Left colon (tissue), 2 donors: ENCODE results near the gene SRGAP3. TPM values are rescaled to one million over a fixed set of nuclear protein-coding genes. Genes with fewer than 3 reads are reported as not detected.
A peak's percentile ranks its signal among the peaks of the same experiment; 100 is the strongest.

Source experiments
- ATAC-seq: fragments of 200-7000 bp; cut with Tn5 transposase; one replicate; pipeline ENCODE4 v1.9.1; 2020; ENCODE audit warnings: mild to moderate bottlenecking, moderate library complexity
- DNase-seq, 2 donors: peaks; one replicate each; pipeline ENCODE4 v3.0.0-alpha.2; 2020
- intact Hi-C, 2 donors: fragments of 100-400 bp; cut with DNase I in 1 of 2; cut with micrococcal nuclease in 1 of 2; formaldehyde crosslinking; loops; one replicate each; pipeline versions ENCODE4 v1.11.2 to v1.14.0; 2022; cut with DNase I, micrococcal nuclease
- total RNA-seq, 2 donors: library from RNA; stranded (reverse); fragmentation: NEBNext Ultra II Directional; extraction: Animal tissue kit (Norgen Biotek cat#: 25700); gene quantifications; one replicate each; pipeline ENCODE4 v1.2.1, GENCODE V29; 2021
- donor health status: DM: no; HTN: no; CAD: no.
- donor health status: DM: yes; HTN: yes; CAD: no.

SRGAP3 gene
- total RNA-seq, 2 donors from 2014 or later, result 7.9 to 8.0 TPM

- DNase-seq, result no peak
- ATAC-seq, result no peak
- intact Hi-C loops, result no loop called here
Observed at GRCh38 chr3:9135526-9135925, 113.9 kb downstream of the SRGAP3 start.

DNA sequence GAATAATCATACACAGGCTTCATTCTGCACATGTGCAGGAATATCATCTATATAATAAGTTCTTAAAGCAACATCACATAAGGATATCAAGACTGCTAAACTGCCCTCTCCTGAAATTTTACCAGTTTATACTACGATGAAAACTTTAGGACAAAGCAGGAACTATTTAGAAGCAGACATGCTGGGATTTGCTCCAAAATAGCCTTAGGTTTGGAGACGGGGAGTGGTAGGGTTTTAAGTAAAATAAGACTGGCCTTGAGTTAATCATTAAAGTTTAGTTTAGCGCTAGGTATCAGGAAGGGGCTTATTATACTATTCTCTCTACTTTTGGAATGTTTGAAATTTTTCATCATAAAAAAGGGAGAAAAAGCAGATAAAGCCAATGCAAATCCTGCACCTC lies 115.8 kb downstream of the SRGAP3 start:
- intact Hi-C loops, result no loop called here
- ATAC-seq (no peak), DNase-seq (no peak)

DNA sequence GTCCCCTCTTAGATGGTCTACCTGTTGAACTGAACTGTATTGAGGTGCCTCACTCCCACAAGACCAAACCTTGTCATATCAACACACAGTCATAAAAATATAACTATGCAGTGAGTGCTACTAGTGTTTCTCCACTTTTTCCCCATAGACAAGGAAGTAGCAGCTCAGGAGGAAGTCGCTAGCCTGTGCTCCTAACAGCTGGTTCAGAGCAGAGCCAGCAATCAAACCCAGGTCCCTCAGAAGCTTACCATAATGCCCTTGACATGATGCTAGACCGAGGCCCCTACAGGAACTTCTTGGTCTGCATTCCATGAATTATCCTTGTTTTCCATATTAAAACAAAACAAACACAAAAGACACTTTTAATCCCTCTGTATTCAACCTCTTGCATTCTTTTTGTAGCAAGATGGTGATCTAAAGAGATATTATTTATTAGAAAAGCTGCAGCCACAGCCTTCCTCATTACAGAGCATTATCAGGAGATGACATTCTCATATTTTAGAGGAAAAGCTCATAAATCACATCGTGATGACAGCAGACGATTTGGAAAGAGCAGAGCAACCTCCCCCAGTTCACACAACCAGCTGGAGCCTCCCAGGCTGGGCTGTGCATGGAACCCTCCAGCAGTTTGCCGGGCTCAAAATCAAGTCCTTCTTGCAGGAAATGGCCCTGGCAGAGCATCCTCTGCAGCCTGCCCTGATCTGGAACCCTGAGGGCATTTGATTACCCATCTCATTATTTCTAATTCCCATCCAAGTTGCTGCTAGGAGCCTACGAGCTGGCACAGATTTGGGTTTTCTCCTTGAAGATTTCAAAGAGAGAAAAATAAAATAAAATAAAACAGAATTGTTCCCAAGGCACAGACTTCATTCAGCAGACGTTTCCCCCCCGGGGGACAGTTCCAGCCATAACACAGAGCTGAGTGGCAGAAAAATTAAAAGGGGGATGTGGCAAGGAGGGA lies 118.8 kb downstream of the SRGAP3 start:
- intact Hi-C loops, result no loop called here
- DNase-seq (no peak), ATAC-seq (peak; percentile 98)

DNA sequence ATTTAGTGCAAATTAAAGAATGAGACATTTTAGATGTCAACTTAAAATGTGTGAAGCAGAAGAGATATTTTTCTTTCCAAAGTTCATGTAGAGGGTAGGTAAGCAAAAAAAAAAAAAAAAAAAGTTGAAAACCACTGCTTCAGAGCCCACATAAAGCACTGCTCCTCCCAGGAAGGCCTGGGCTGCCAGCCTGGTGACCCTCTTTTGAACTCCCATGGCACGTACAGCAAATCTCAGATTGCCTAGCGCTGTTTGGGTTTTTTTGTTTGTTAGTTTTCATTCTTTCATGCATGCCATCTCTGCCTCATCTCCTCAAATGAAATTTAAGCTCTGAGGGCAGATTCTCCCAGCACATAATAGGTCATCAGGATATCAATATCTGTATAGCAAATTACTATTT lies 120.1 kb downstream of the SRGAP3 start:
- no peak for ATAC-seq
- DNase-seq, result no peak
- intact Hi-C loops, result no loop called here

DNA sequence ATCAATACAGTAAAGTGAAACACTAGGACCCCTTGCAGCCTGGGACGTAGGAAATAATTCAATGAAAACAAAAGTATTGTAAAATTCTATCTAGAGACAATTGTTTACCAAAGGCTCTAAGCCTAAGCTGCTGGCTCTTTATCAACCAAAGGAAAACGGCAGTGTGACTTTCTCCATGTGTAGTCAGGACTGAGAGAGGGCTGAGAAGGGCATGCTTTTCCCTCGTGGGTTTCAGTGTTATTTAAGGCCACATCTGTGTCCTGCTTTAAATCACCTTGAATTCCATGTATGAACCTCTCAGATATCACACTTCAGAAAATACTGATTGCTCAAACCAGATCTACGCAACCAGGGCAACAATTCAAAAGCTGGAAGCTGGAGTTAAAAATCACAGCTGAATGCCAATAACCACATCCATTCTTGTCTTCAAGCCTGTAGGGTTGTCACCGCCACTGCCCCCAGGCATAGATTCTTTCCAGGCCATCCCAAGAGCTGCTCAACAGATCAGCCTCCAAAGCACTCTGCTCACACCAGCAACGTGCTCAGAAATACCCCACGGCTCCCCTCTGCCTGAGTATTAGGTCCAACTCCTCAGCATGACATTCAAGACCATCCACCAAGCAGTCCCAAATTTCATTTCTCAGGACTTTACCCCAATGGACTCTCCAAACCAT lies 124.0 kb downstream of the SRGAP3 start:
- no peak for DNase-seq
- intact Hi-C loops, result no loop called here
- no peak for ATAC-seq

DNA sequence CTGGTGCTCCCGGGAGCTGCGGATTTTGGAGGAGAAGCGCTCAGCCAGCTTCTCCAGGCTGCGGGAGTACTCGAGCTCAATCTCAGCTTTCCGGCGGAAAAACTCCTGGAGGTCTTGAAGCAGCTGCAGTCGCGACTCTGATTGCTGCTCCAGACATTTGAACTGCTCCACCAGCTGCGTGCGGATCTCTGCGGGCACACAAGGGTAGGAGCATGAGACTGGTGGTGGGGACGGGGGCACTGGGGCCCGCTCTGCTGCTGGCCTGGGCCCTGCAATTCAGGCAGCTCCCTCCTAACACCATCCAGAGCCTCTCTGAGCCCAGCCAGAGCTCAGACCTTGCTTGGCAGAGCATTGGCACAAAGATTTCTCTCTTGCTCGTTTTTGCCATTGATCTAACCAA lies 124.7 kb downstream of the SRGAP3 start:
- intact Hi-C loops, result no loop called here
- DNase-seq (no peak), ATAC-seq (no peak)

GRCh38 chr3:9123840-9124239 lies 125.6 kb downstream of the SRGAP3 start:
- intact Hi-C loops, result no loop called here
- ATAC-seq, result no peak

DNA sequence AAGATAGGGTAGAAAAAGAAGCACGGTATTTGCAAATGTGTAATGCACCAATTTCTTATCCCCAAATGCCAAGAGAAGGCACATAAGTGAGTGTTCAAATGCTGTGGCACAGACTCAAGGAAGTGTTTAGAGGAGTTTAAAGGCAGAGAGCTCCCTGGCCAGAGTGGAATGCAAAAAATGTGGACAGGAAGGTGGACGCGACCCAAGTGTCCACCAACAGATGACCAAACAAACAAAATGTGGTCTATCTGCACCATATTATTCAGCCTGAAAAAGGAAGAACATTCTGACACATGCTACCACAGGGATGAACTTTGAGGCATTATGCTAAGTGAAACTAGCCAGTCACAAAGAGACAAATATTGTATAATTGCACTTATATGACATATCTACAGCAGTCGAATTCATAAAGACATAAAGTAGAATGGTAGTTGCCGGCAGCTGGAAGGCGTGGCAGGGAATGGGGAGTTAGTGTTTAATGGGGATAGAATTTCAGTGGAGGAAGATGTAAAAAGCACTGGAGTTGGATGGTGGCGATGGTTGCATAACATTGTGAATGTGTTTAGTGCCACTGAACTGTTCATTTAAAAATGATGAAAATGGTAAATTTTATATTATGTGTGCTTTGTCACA lies 126.6 kb downstream of the SRGAP3 start:
- intact Hi-C loops, result no loop called here
- DNase-seq, result peak; percentile 62 to 69

More at GRCh38 chr3:9123840-9124239, 125.6 kb downstream of the SRGAP3 start:
- DNase-seq, result no peak

GRCh38 chr3:9121366-9122001 lies 128.0 kb downstream of the SRGAP3 start:
- intact Hi-C loops, result no loop called here
- ATAC-seq (no peak), DNase-seq (no peak)

More for the DNA sequence above, 126.6 kb downstream of the SRGAP3 start:
- ATAC-seq, result peak; percentile 97

- DNase-seq, result no peak
- no peak for ATAC-seq
- intact Hi-C loops, result no loop called here
Observed at GRCh38 chr3:9119331-9119730, 130.1 kb downstream of the SRGAP3 start.

- ATAC-seq (no peak), DNase-seq (no peak)
- intact Hi-C loops, result no loop called here
Observed at GRCh38 chr3:9118222-9118621, 131.2 kb downstream of the SRGAP3 start.

DNA sequence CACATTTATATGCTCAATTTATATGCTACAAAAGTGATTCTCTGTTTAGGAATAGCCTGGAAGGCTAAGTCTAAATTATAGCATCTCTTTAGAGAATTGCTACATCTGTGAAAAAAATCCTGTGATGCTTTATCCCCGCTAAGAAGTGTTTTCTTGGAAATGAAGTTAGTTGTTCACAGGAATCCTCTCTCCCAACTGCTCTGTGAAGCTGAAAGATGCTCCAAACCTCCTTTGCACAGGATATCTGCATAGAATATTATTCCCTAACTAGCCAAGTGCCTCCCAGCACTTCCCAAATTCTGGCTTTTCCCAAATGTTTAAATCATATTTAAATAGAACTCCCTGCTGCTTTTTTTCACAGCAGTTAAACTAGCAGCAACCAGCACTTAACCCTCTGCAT lies 132.2 kb downstream of the SRGAP3 start:
- ATAC-seq (no peak), DNase-seq (no peak)
- intact Hi-C loops, result no loop called here

DNA sequence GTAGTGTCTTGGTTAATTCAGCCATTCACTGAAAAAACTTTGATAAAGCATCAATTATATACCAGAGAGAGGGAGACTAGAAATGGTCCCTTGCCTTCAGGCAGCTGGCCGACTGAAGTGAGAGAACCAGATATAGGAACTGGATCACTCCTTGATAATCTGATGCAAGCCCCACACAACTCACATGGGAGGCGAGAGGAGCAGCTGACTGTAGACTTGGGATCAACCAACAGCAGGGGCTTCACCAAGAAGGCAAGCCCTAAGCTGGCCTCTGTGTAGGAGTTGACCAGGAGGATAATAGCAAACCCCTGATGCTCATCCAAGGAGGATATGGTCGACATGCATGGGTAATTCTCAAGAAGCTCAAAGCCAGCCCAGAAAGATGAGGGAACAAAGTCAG lies 133.1 kb downstream of the SRGAP3 start:
- ATAC-seq, result no peak
- intact Hi-C loops, result no loop called here
- DNase-seq, result no peak

- ATAC-seq (no peak), DNase-seq (no peak)
- intact Hi-C loops, result no loop called here
Observed at GRCh38 chr3:9115336-9115735, 134.1 kb downstream of the SRGAP3 start.

GRCh38 chr3:9113040-9113439 lies 136.4 kb downstream of the SRGAP3 start:
- ATAC-seq (no peak), DNase-seq (no peak)
- intact Hi-C loops, result no loop called here

- ATAC-seq, result no peak
- intact Hi-C loops, result no loop called here
- no peak for DNase-seq
Observed at GRCh38 chr3:9111866-9112265, 137.6 kb downstream of the SRGAP3 start.

DNA sequence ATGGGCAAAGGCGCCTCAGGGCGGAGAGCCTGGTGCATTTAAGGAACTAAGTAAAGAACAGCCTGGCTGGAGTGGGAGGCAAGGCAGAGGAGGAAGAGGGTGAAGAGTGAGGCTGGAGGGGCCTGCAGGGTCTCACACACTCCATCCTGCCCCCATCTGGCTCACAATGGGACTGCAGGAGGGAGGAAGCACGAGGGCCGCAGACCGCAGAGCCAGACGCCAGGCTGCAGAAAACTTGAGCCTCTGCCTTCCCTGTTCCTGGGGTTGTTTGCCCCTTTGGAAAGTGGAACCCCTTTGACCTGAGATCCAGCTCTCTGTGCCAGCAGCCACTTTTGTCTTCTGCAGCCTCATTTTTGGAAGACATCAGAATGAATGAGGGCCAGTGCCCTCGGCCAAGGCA lies 138.0 kb downstream of the SRGAP3 start:
- intact Hi-C loops, result no loop called here
- DNase-seq (no peak), ATAC-seq (no peak)

- intact Hi-C loops, result no loop called here
- no peak for DNase-seq
- no peak for ATAC-seq
Observed at GRCh38 chr3:9110802-9111201, 138.6 kb downstream of the SRGAP3 start.

DNA sequence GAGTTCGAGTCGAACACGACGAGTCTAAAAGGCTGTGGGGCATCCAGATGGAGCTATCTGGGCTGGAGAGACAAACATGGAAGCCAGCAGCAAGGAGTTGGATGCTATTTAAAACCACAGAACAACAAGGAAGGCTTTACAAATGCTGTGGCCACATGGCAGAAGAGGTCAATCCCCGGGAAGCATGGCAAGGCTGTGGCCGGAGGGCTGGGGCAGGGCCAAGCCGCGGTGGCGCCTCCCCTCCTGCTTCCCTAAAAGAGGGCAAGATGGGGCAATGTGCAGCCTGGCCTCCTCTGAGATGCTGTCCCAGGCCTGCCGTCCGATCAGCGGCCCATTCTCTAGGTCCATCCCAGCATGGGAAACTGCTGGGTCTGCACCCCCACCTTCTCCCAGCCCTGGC lies 139.1 kb downstream of the SRGAP3 start:
- intact Hi-C loops, result no loop called here
- no peak for ATAC-seq
- no peak for DNase-seq
